G401.6 (cell line): Measurements from ENCODE around the gene TNS3.
"Not testable (repeated sequence)": the region's sequence is repeated elsewhere in the genome, so short reads cannot be mapped to it uniquely, and the experiment has no call there.

ENCODE experiments used
- FAIRE-seq: peaks from 2 replicates; lab custom pipeline; 2012; peaks lifted over from hg19 to GRCh38; lab: Jason Lieb, UNC

TNS3 gene

GRCh38 chr7:47602272-47603004 lies 20.5 kb upstream of the TNS3 start:
- FAIRE-seq: peak; percentile 98

DNA sequence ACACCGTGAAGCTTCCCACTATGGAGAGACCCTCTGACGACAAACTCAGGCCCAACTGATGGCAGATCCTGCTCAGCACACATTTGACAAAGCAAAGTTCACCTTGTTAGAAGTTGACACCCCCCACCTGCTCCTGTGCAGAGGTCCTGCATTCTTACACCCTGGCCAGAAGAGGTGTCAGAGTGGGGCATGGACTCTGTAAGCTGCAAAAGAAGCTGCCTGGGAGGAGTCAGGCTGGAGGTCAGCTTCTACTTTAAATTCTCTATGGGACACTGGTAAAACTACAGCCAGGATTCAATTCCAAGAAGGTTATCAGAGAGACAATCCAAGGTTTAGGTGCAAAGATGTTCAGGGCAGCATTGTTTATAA lies 20.0 kb upstream of the TNS3 start:
- no peak for FAIRE-seq

DNA sequence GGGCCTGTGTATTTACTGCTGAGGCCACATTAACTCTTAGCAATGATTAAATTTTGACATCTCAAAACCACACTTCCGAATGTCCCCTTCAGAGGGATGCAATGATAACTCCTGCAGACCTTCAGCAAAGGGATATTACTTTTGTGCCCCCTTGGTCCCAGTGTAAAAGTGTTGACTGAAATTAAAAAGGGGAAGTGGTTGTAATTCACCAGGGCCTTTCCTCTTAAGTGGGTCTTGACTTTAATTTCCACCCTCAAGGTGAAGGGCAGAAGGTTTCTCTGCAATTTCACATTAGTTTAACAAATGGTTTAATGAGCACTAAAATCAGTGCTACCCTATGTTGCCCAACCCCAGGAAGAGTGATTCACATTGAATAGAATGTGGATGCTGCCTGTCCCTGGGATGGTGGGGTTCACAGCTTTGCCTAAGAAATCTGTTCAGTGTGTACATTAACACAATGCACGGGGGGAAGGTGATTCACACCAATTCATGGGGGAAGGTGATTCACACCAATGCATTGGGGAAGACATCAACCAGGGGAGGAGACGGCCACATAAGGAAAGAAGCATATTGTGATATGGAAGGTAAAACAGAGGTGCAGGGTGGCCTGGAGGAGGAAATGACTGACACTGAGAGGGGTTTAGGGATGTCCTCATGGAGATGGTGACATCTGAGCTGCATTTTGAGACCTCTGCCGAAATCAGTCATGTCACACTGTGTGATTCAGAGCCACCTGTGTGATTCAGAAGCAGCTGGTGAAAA lies 19.4 kb upstream of the TNS3 start:
- FAIRE-seq: no peak

- FAIRE-seq: peak; percentile 91
These were observed 18.5 kb upstream of the TNS3 start for GRCh38 chr7:47600199-47601118.

GRCh38 chr7:47597379-47597778 lies 15.5 kb upstream of the TNS3 start:
- no peak for FAIRE-seq

GRCh38 chr7:47596502-47597202 lies 14.7 kb upstream of the TNS3 start:
- no peak for FAIRE-seq

DNA sequence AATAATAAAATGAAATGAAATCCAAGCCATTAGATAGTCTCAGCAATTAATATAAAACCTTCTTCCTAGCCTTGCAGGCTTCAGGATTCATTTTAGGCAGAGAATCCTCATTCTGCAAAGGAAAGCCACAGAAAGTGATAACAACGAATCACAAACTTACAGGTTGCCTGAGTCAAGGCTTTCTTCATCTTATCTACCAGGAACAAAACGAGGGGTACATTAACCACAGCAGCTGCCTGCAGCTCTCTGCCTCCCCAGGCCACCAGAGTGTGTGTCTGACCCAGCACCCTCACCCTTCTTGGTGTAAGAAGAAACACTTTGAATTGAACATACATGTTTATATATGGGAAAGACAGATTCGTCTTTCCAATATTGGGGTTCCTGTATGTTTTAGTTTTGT lies 12.5 kb upstream of the TNS3 start:
- FAIRE-seq: no peak

GRCh38 chr7:47591655-47592572 lies 10.0 kb upstream of the TNS3 start:
- peak; percentile 84 for FAIRE-seq

DNA sequence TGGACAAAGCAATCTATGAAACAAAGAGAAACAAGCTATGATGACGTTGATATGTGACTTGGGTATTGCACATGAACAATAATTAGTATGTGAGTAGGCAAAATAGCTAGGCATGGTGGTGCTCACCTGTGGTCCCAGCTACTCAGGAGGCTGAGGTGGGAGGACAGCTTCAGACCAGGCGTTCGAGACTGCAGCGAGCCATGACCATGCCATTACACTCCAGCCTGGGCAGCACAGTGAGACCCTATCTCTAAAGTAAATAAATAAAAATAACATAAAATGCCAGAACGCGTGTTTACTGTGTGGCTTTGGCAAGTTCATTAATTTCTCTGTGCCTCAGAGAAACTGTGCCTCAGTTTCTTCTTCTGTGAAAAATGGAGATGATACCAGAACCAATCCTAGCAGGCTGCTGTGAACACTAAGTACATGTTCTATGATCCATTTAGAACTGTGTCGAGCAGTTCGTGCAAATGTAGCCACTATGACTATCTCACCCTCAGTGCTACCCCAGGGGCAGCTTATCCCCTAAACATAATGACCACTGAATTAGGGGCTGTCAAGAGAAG lies 9.3 kb upstream of the TNS3 start:
- FAIRE-seq: no peak

- FAIRE-seq: not testable (repeated sequence)
These were observed 8.3 kb upstream of the TNS3 start for GRCh38 chr7:47590215-47590614.

GRCh38 chr7:47588704-47589225 lies 6.9 kb upstream of the TNS3 start:
- no peak for FAIRE-seq

- FAIRE-seq: no peak
These were observed 6.1 kb upstream of the TNS3 start for GRCh38 chr7:47587976-47588375.

DNA sequence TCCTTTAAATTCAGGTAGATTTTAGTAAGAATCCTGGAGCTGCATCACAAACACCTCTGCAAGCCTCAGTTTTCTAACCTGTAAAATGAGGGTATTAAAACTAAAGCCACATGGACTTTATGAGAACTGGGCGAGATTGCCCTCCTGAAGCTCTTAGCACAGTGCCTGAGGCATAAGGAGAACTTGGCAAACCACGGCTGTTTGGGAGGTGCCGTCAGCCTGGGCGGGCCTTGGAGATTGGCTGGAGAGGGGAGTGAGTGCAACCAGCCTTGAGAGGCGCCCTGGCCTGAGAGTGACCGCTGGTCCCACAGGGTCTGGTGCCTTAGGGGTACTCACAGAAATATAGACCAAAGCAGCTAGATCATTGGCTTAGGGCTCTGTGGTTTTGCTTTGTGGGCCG lies 5.4 kb upstream of the TNS3 start:
- FAIRE-seq: no peak

DNA sequence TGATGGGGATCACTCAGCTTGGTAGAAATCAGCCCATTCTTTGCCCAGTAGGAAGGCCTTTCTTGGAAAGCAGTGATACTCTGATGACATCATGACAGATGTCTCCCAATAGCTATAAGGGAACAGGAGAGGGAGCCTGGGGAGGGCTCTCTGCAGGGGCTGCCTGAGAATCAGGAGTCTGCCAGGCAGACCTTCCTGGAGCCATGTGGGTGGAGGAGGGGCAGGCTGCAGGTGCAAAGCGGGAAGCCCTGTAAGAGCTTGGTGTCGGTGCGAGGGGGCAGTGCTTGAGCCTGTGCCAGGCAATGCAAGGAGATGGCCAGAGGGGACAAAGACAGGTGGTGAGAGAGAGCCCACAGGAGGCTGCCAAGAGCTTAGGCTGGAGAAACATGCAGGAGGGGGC lies 5.0 kb upstream of the TNS3 start:
- FAIRE-seq: no peak

DNA sequence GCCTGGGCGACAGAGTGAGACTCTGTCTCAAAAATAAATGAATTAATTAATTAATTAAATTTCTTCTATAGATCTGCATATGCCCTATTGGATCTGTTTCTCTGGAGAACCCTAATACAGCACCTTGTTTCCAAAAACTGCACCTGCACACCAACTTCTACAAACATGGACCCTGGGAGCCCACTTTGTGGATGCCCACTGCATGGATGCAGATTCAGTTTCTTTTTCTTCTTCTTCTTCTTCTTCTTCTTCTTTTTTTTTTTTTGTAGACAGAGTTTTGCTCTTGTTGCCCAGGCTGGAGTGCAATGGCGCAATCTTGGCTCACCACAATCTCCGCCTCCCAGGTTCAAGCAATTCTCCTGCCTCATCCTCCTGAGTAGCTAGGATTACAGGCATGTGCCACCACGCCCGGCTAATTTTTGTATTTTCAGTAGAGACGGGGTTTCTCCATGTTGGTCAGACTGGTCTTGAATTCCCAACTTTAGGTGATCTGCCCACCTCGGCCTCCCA lies 4.3 kb upstream of the TNS3 start:
- FAIRE-seq: not testable (repeated sequence)

DNA sequence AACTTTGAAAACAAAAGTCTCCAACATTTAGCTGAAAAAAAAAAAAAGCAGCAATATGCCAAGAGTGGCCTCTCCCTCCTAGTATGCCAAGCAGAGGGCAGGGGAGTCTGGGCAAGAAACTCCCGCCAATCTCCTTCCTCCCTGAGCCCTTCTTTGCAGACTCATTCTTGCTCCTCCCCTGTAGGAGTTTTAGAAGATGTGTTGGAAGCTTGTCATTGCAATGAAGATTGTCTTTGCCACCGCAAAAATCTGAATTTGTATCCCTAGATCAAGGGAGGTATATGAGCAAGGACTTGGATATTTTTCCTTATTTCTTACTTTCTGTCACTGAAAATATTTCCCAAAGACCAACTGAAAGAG lies 2.6 kb upstream of the TNS3 start:
- FAIRE-seq: peak; percentile 6

- FAIRE-seq: no peak
These were observed 2.0 kb upstream of the TNS3 start for GRCh38 chr7:47583739-47584535.

- FAIRE-seq: no peak
These were observed 1.1 kb upstream of the TNS3 start for GRCh38 chr7:47582764-47583738.
